IgD-negative memory B cell (primary cell): ENCODE measurements around the gene RB1. TPM values are rescaled to one million over a fixed set of nuclear protein-coding genes. Genes with fewer than 3 reads are reported as not detected.

Source experiments
- H3K27ac Mint-ChIP-seq, 3 donors: one replicate each; pipeline ENCODE4 v1.8.0; 2020 to 2022; ENCODE audit warnings: mild to moderate bottlenecking in 3 of 3, mixed read lengths in 3 of 3, moderate library complexity in 1 of 3
- H3K27me3 Mint-ChIP-seq: one replicate; pipeline ENCODE4 v1.8.0; 2021; ENCODE audit warnings: mixed read lengths
- H3K36me3 Mint-ChIP-seq: one replicate; pipeline ENCODE4 v1.8.0; 2020; ENCODE audit warnings: mild to moderate bottlenecking, mixed read lengths
- H3K4me1 Mint-ChIP-seq, 3 donors: one replicate each; pipeline ENCODE4 v1.8.0; 2020 to 2022; ENCODE audit warnings: mixed read lengths in 3 of 3, mild to moderate bottlenecking in 1 of 3
- H3K4me3 Mint-ChIP-seq, 4 donors: one replicate each; pipeline ENCODE4 v1.8.0; 2020 to 2022; ENCODE audit warnings: mild to moderate bottlenecking in 4 of 4, mixed read lengths in 4 of 4, moderate library complexity in 3 of 4
- H3K9me3 Mint-ChIP-seq, 3 donors: one replicate each; pipeline ENCODE4 v1.8.0; 2020 to 2021; ENCODE audit warnings: mixed read lengths in 3 of 3, mild to moderate bottlenecking in 1 of 3
- polyA plus RNA-seq: library from polyadenylated mRNA; unstranded; fragments of 300-500 nt; fragmentation: Illumina TruSeq; gene quantifications from one replicate; pipeline ENCODE4 v1.2.3, GENCODE V29; 2021

RB1 gene
- polyA plus RNA-seq = 43.7 TPM

DNA sequence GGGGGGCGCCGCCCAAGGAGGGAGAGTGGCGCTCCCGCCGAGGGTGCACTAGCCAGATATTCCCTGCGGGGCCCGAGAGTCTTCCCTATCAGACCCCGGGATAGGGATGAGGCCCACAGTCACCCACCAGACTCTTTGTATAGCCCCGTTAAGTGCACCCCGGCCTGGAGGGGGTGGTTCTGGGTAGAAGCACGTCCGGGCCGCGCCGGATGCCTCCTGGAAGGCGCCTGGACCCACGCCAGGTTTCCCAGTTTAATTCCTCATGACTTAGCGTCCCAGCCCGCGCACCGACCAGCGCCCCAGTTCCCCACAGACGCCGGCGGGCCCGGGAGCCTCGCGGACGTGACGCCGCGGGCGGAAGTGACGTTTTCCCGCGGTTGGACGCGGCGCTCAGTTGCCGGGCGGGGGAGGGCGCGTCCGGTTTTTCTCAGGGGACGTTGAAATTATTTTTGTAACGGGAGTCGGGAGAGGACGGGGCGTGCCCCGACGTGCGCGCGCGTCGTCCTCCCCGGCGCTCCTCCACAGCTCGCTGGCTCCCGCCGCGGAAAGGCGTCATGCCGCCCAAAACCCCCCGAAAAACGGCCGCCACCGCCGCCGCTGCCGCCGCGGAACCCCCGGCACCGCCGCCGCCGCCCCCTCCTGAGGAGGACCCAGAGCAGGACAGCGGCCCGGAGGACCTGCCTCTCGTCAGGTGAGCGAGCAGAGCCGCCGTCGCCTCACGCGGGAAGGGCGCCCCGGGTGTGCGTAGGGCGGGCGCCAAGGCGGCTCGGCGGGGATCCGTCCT lies at the start of gene RB1:
RB1 (plus strand) TSS at position 393 of the 784 bp plus-strand sequence; CDS start at position 555, 162 bp downstream.
- Mint-ChIP-seq H3K27me3 (no peaks in the 10 kb centered on the region), H3K4me1 (peaks cover 18 to 22% (median 20%) of the 10 kb centered on the region in 3 donors), H3K27ac (peak within 1 kb of the TSS; percentile 99 to 100 (median 100)), H3K9me3 (peaks cover 2 to 7% (median 3%) of the 10 kb centered on the region in 3 donors), H3K36me3 (peaks cover 11% of the 10 kb centered on the region), H3K4me3 (peak within 1 kb of the TSS; percentile 95 to 100 (median 98))

DNA sequence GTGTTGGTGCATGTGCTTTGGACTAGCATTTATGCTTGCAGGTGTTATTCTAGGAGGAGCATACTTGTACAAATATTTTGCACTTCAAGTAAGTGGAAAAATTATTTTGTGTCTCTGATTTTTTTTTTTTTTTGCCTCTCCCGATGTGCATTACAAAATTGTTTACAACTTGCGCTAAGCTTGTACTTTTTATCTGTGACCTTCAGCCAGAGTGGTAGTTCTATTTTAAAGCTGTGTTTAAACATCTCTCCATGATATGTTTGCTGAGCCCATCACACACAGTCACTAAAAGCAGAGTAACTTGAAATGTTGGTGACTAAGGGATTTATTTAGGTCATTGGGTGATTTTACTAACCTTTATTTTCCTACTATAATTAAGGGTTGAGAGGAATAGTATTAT lies 49.7 kb upstream of the RB1 start:
- Mint-ChIP-seq H3K27ac (no peak overlapping the region), H3K4me3 (no peak overlapping the region), H3K27me3 (no peaks in the 10 kb centered on the region), H3K9me3 (no peaks in the 10 kb centered on the region), H3K36me3 (peaks cover 8% of the 10 kb centered on the region), H3K4me1 (peaks cover 8 to 19% (median 10%) of the 10 kb centered on the region in 3 donors)

DNA sequence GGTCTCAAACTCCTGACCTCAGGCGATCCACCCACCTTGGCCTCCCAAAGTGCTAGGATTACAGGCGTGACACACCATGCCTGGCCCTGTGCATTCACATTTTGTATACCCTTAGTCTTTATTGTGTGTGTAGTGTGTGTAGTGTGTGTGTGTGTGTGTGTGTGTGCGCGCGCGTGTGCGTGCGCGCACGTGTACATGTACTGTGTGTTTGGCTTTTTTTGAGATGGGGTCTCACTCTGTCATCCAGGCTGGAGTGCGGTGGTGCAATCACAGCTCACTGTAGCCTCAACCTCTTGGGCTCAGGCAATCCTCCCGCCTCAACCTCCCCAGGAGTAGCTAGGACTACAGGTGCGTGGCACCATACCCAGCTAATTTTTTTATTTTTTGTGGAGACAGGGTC lies 48.5 kb upstream of the RB1 start:
- H3K4me3 Mint-ChIP-seq = no peak overlapping the region
- no peaks in the 10 kb centered on the region for H3K9me3 Mint-ChIP-seq
- H3K27ac Mint-ChIP-seq = no peak overlapping the region
- no peaks in the 10 kb centered on the region for H3K27me3 Mint-ChIP-seq
- H3K4me1 Mint-ChIP-seq = peaks cover 2 to 13% (median 5%) of the 10 kb centered on the region in 3 donors
- H3K36me3 Mint-ChIP-seq = peaks cover 11% of the 10 kb centered on the region

DNA sequence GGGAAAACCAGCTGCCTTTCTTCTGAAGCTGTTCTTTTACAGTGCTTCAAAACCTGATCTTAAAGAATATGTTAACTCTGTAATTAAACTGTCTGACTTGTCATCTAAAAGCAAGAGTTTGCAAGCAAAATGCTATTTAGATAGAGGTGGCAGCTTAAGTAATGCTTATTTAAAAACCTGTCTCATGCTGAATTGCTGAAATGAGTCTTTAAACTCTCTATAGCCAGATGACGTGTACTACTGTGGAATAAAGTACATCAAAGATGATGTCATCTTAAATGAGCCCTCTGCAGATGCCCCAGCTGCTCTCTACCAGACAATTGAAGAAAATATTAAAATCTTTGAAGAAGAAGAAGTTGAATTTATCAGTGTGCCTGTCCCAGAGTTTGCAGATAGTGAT lies 47.6 kb upstream of the RB1 start:
- Mint-ChIP-seq H3K36me3 (peaks cover 11% of the 10 kb centered on the region), H3K27me3 (no peaks in the 10 kb centered on the region), H3K9me3 (no peaks in the 10 kb centered on the region), H3K4me1 (peaks cover 0 to 13% (median 5%) of the 10 kb centered on the region in 3 donors), H3K27ac (peak overlapping the region in 1 of 3 donors; percentile 16), H3K4me3 (no peak overlapping the region)

GRCh38 chr13:48258002-48258401 lies 45.5 kb upstream of the RB1 start:
- H3K9me3 Mint-ChIP-seq = no peaks in the 10 kb centered on the region
- no peak overlapping the region for H3K27ac Mint-ChIP-seq
- H3K4me3 Mint-ChIP-seq = no peak overlapping the region
- H3K36me3 Mint-ChIP-seq = peaks cover 25% of the 10 kb centered on the region
- peaks cover 4 to 12% (median 11%) of the 10 kb centered on the region in 3 donors for H3K4me1 Mint-ChIP-seq
- H3K27me3 Mint-ChIP-seq = no peaks in the 10 kb centered on the region

- Mint-ChIP-seq H3K27ac (peak overlapping the region in 1 of 3 donors; percentile 9), H3K4me3 (no peak overlapping the region), H3K27me3 (no peaks in the 10 kb centered on the region), H3K9me3 (no peaks in the 10 kb centered on the region), H3K4me1 (peaks cover 8 to 16% (median 16%) of the 10 kb centered on the region in 3 donors), H3K36me3 (peaks cover 27% of the 10 kb centered on the region)
These were observed 45.1 kb upstream of the RB1 start for GRCh38 chr13:48258430-48258829.

GRCh38 chr13:48260970-48261369 lies 42.6 kb upstream of the RB1 start:
- peaks cover 28 to 40% (median 33%) of the 10 kb centered on the region in 3 donors for H3K4me1 Mint-ChIP-seq
- no peak overlapping the region for H3K4me3 Mint-ChIP-seq
- H3K27ac Mint-ChIP-seq = no peak overlapping the region
- no peaks in the 10 kb centered on the region for H3K9me3 Mint-ChIP-seq
- peaks cover 27% of the 10 kb centered on the region for H3K36me3 Mint-ChIP-seq
- peaks cover 1% of the 10 kb centered on the region for H3K27me3 Mint-ChIP-seq

DNA sequence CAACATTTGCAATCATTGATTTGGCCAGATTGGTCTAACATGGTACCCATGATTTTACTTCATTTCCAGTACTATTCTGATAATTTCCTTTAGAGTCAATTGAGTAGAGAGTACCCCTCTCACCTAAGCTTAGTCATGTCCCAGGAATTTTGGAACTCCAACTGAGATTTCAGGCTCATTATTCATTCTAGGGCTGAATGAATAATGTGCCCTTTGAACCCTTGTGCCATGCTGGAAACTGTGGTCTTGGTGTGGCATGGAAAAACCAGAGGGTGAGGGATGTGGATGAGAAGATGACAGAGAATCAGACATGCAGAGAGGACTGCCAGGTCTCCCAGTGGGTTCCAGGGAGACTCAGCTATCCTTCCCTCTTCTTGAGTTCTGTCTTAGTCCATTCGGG lies 40.4 kb upstream of the RB1 start:
- H3K4me1 Mint-ChIP-seq = peaks cover 38 to 47% (median 43%) of the 10 kb centered on the region in 3 donors
- peak overlapping the region in 2 of 3 donors; percentile 44 to 48 for H3K27ac Mint-ChIP-seq
- peak overlapping the region in 2 of 4 donors; percentile 48 to 81 for H3K4me3 Mint-ChIP-seq
- H3K27me3 Mint-ChIP-seq = peaks cover 1% of the 10 kb centered on the region
- no peaks in the 10 kb centered on the region for H3K9me3 Mint-ChIP-seq
- peaks cover 25% of the 10 kb centered on the region for H3K36me3 Mint-ChIP-seq

- Mint-ChIP-seq H3K9me3 (no peaks in the 10 kb centered on the region), H3K27me3 (peaks cover 1% of the 10 kb centered on the region), H3K4me1 (peaks cover 40 to 47% (median 43%) of the 10 kb centered on the region in 3 donors), H3K27ac (peak overlapping the region in 2 of 3 donors; percentile 44 to 75), H3K36me3 (peaks cover 28% of the 10 kb centered on the region), H3K4me3 (peak overlapping the region in 3 of 4 donors; percentile 10 to 81 (median 73))
These were observed 39.5 kb upstream of the RB1 start for GRCh38 chr13:48264058-48264457.

GRCh38 chr13:48265217-48265815 lies 38.2 kb upstream of the RB1 start:
- H3K27ac Mint-ChIP-seq = peak overlapping the region; percentile 39 to 91 (median 52)
- H3K27me3 Mint-ChIP-seq = peaks cover 1% of the 10 kb centered on the region
- peaks cover 30% of the 10 kb centered on the region for H3K36me3 Mint-ChIP-seq
- peaks cover 41 to 47% (median 43%) of the 10 kb centered on the region in 3 donors for H3K4me1 Mint-ChIP-seq
- H3K4me3 Mint-ChIP-seq = peak overlapping the region; percentile 39 to 91 (median 78)
- no peaks in the 10 kb centered on the region for H3K9me3 Mint-ChIP-seq

- H3K4me3 Mint-ChIP-seq = peak overlapping the region in 3 of 4 donors; percentile 14 to 73 (median 20)
These were observed 37.4 kb upstream of the RB1 start for GRCh38 chr13:48266150-48266549.

DNA sequence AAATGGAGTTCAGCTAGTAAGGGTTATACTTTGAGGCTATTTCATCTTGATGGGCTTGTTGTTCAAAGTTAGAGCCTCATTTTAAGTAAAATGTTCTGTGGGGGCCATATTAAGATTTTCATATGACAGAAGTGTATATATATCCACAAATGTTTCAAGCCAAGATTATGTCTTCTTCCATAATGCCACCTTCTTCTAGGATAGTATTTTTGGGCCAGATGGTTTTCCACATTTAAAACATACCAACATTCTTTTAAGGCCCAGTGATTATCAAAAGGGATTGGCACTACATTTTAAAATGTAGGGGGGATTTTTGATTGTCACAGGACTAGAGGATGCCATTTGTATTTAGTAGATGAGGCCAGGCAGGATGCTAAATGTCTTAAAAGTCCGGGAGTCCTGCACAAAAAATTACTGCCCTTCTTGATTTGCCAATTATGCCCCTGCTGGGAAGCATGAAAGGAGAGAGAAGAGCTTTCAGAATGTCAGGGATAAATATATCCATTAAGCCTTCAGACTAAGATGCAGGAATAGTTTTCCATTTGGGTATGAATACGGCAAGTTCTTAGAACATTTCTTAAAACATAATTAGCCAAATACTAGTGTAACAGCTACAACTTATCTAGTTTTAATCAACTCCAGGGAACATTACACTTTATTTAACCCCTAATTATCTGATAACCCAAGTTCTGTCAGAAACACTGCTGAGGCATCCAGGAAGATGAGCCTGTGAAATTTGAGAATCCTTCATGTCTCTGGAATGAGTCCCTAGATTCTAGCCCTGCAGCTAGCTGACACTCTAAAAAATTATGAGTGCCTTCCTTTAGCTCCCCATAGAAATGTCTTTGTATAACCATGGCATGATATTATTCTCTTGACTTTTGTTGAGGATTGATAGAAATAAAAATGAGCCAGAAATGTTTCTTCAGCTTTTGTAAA lies 36.6 kb upstream of the RB1 start:
- peak overlapping the region in 1 of 3 donors; percentile 61 for H3K27ac Mint-ChIP-seq
- peaks cover 41 to 47% (median 43%) of the 10 kb centered on the region in 3 donors for H3K4me1 Mint-ChIP-seq
- peak overlapping the region in 1 of 4 donors; percentile 20 for H3K4me3 Mint-ChIP-seq
- peaks cover 1% of the 10 kb centered on the region for H3K27me3 Mint-ChIP-seq
- no peaks in the 10 kb centered on the region for H3K9me3 Mint-ChIP-seq
- peaks cover 26% of the 10 kb centered on the region for H3K36me3 Mint-ChIP-seq

More at GRCh38 chr13:48266150-48266549, 37.4 kb upstream of the RB1 start:
- peaks cover 1% of the 10 kb centered on the region for H3K27me3 Mint-ChIP-seq
- peak overlapping the region in 2 of 3 donors; percentile 48 to 55 for H3K27ac Mint-ChIP-seq
- H3K36me3 Mint-ChIP-seq = peaks cover 28% of the 10 kb centered on the region
- H3K4me1 Mint-ChIP-seq = peaks cover 41 to 47% (median 43%) of the 10 kb centered on the region in 3 donors
- H3K9me3 Mint-ChIP-seq = no peaks in the 10 kb centered on the region

GRCh38 chr13:48268019-48268418 lies 35.5 kb upstream of the RB1 start:
- H3K9me3 Mint-ChIP-seq = no peaks in the 10 kb centered on the region
- H3K27me3 Mint-ChIP-seq = peaks cover 1% of the 10 kb centered on the region
- peaks cover 35 to 40% (median 37%) of the 10 kb centered on the region in 3 donors for H3K4me1 Mint-ChIP-seq
- no peak overlapping the region for H3K4me3 Mint-ChIP-seq
- H3K27ac Mint-ChIP-seq = no peak overlapping the region
- H3K36me3 Mint-ChIP-seq = peaks cover 17% of the 10 kb centered on the region

DNA sequence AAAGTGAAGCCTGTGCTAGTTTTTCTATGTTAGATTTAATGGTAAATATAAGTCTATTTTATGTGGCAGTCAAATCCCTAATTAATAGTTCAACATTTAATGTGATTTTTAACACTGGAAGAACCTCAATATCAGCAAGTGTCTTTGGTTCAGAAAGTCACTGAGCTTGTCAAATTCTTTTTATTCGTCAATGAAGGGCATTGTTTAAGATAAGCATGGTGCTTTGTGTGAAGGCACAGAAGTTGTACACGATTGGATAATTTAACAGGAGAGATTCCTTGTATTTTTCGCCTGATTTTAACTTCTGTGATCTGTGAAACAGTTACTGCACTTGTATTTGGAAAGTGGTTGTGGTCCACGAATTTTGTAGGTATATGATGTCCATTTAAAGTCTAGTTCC lies 30.2 kb upstream of the RB1 start:
- H3K27ac Mint-ChIP-seq = no peak overlapping the region
- peaks cover 15% of the 10 kb centered on the region for H3K36me3 Mint-ChIP-seq
- no peaks in the 10 kb centered on the region for H3K9me3 Mint-ChIP-seq
- H3K4me1 Mint-ChIP-seq = peaks cover 0 to 3% (median 2%) of the 10 kb centered on the region in 3 donors
- no peaks in the 10 kb centered on the region for H3K27me3 Mint-ChIP-seq
- no peak overlapping the region for H3K4me3 Mint-ChIP-seq
